GM23248 (cell line): ENCODE measurements around the gene SELL. TPM values are rescaled to one million over a fixed set of nuclear protein-coding genes. Genes with fewer than 3 reads are reported as not detected.

Experiments used
- DNase-seq: peaks from one replicate; pipeline ENCODE4 v3.0.0-alpha.2; 2015
- H2AFZ ChIP-seq: fragments of 200-600 bp; sonication (generic); 2 replicates; pipeline ENCODE4 v1.6.1; 2016; ENCODE audit warnings: antibody characterized with exemption
- H3F3A ChIP-seq: fragments of 200-600 bp; sonication (generic); 2 replicates; pipeline ENCODE4 v1.6.1; 2016; ENCODE audit warnings: mild to moderate bottlenecking, antibody characterized with exemption, mixed run types; ENCODE audit not compliant: insufficient read depth
- H3K27ac ChIP-seq: fragments of 200-600 bp; sonication (generic); 2 replicates; pipeline ENCODE4 v1.5.1; 2016; ENCODE audit warnings: mild to moderate bottlenecking
- H3K27me3 ChIP-seq: fragments of 200-600 bp; sonication (generic); replicated peaks from 2 replicates; pipeline ENCODE4 v1.6.1; 2016; ENCODE audit warnings: mild to moderate bottlenecking; ENCODE audit not compliant: insufficient read depth
- H3K36me3 ChIP-seq: fragments of 200-600 bp; sonication (generic); 2 replicates; pipeline ENCODE4 v1.6.1; 2016; ENCODE audit warnings: low read depth, mild to moderate bottlenecking
- H3K4me1 ChIP-seq: fragments of 200-600 bp; sonication (generic); 2 replicates; pipeline ENCODE4 v1.6.1; 2016; ENCODE audit warnings: mild to moderate bottlenecking; ENCODE audit not compliant: insufficient read depth
- H3K4me2 ChIP-seq: fragments of 200-600 bp; sonication (generic); one replicate; pipeline ENCODE4 v1.6.1; 2016; ENCODE audit warnings: mild to moderate bottlenecking; ENCODE audit not compliant: unreplicated experiment
- H3K4me3 ChIP-seq: fragments of 200-600 bp; sonication (generic); 2 replicates; pipeline ENCODE4 v1.5.1; 2016; ENCODE audit warnings: mild to moderate bottlenecking
- H3K79me2 ChIP-seq: fragments of 200-600 bp; sonication (generic); 2 replicates; pipeline ENCODE4 v1.6.1; 2016; ENCODE audit warnings: mild to moderate bottlenecking; ENCODE audit not compliant: insufficient read depth
- H3K9ac ChIP-seq: fragments of 200-600 bp; sonication (generic); 2 replicates; pipeline ENCODE4 v1.6.1; 2016; ENCODE audit warnings: mild to moderate bottlenecking
- H3K9me2 ChIP-seq: fragments of 200-600 bp; sonication (generic); 2 replicates; pipeline ENCODE4 v1.6.1; 2016; ENCODE audit warnings: mixed run types, mild to moderate bottlenecking, moderate library complexity; ENCODE audit not compliant: insufficient read depth
- H3K9me3 ChIP-seq: fragments of 200-600 bp; sonication (generic); one replicate; pipeline ENCODE4 v1.6.1; 2017; ENCODE audit warnings: low read depth
- H4K20me1 ChIP-seq: fragments of 200-600 bp; sonication (generic); 2 replicates; pipeline ENCODE4 v1.6.0; 2016; ENCODE audit not compliant: insufficient read depth
- EZH2 ChIP-seq: fragments of 200-600 bp; sonication (generic); IDR thresholded peaks from 2 replicates; pipeline ENCODE4 v1.6.1; 2018; ENCODE audit warnings: antibody characterized with exemption, mild to moderate bottlenecking; ENCODE audit not compliant: insufficient read depth, poor library complexity, severe bottlenecking
- EZH2phosphoT487 ChIP-seq: fragments of 200-600 bp; sonication (generic); IDR thresholded peaks from 2 replicates; pipeline ENCODE4 v1.6.1; 2018; ENCODE audit warnings: antibody characterized with exemption, moderate library complexity, mild to moderate bottlenecking, low read depth; ENCODE audit not compliant: insufficient read depth
- WGBS, 2 experiments: methylation state at CpG; one replicate each; pipeline ENCODE4 v1.1.6; 2015 to 2017; ENCODE audit warnings: low lambda C conversion rate in 2 of 2, low coverage in 1 of 2; ENCODE audit errors: missing lambda C conversion rate in 2 of 2; 5-methylcytosine and 5-hydroxymethylcytosine counted together
- in situ Hi-C: fragments of 300-500 bp; cut with MboI; formaldehyde crosslinking; loops from 2 replicates; pipeline ENCODE4 v1.15.0; 2020
- polyA plus RNA-seq: library from polyadenylated mRNA; unstranded; fragments of >200 nt; fragmentation: Nextera tagmentation; extraction: Ambion mirVana; gene quantifications from 2 replicates; pipeline ENCODE4 v1.2.1, GENCODE V29; 2016
- total RNA-seq: library from RNA; depleted of rRNA; stranded (reverse); fragments of >200 nt; shearing (Covaris generic); gene quantifications from 2 replicates; pipeline ENCODE4 v1.2.3, GENCODE V29; 2014

SELL gene
- total and polyA plus RNA-seq, 2 experiments from 2014 or later, result not detected

GRCh38 chr1:169653873-169654272, 57.5 kb downstream of the SELL start:
- Histone ChIP-seq H3K4me1 (no peaks in the 10 kb centered on the region), H3K27ac (no peak overlapping the region), H4K20me1 (no peaks in the 10 kb centered on the region), H3K9me3 (no peaks in the 10 kb centered on the region), H3K36me3 (no peaks in the 10 kb centered on the region), H2AFZ (no peak overlapping the region), H3K4me3 (no peak overlapping the region), H3K4me2 (no peak overlapping the region), H3F3A (no peaks in the 10 kb centered on the region), H3K9me2 (no peaks in the 10 kb centered on the region), H3K9ac (no peak overlapping the region), H3K79me2 (no peaks in the 10 kb centered on the region), H3K27me3 (no peaks in the 10 kb centered on the region)
- TF ChIP-seq EZH2, result no peak
- no peak for TF ChIP-seq EZH2phosphoT487
- in situ Hi-C loops, result no loop called here
- 70 to 79% methylated on average over 2 of the region's 2 CpGs for WGBS, 2 experiments
- DNase-seq, result no peak

DNA sequence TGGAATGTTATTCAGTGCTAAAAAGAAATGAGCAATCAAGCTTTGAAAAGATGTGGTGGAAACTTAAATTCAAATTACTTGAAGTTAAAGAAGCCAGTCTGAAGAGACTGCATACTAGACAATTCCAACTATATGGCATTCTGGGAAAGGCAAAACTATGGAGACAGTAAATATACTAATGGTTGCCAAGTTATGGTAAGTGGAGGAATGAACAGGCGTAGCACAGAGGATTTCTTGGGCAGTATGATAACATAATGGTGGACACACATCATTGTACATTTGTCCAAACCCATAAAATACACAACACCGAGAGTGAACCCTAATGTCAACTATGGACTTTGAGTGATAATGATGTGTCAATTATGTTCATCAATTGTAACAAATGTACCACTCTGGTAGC, 60.4 kb downstream of the SELL start:
- 46 to 59% methylated on average over 2 of the region's 2 CpGs for WGBS, 2 experiments
- Histone ChIP-seq H3K4me3 (no peak overlapping the region), H2AFZ (no peak overlapping the region), H3K9me2 (no peaks in the 10 kb centered on the region), H3K27ac (no peak overlapping the region), H3K4me1 (no peaks in the 10 kb centered on the region), H3K9ac (no peak overlapping the region), H3K9me3 (no peaks in the 10 kb centered on the region), H3K79me2 (no peaks in the 10 kb centered on the region), H3K4me2 (no peak overlapping the region), H4K20me1 (no peaks in the 10 kb centered on the region), H3K27me3 (no peaks in the 10 kb centered on the region), H3K36me3 (no peaks in the 10 kb centered on the region), H3F3A (no peaks in the 10 kb centered on the region)
- in situ Hi-C loops, result no loop called here
- no peak for DNase-seq
- TF ChIP-seq EZH2phosphoT487 (no peak), EZH2 (no peak)

- H3K4me2 ChIP-seq, result no peak overlapping the region
- H4K20me1 ChIP-seq, result no peaks in the 10 kb centered on the region
- H3K79me2 ChIP-seq, result no peaks in the 10 kb centered on the region
- H3K4me1 ChIP-seq, result no peaks in the 10 kb centered on the region
- no peaks in the 10 kb centered on the region for H3K9me3 ChIP-seq
- H3K27me3 ChIP-seq, result no peaks in the 10 kb centered on the region
- no peaks in the 10 kb centered on the region for H3K36me3 ChIP-seq
- 45 to 46% methylated on average over 4 of the region's 4 CpGs for WGBS, 2 experiments
- no peak overlapping the region for H2AFZ ChIP-seq
- in situ Hi-C loops, result no loop called here
- H3F3A ChIP-seq, result no peaks in the 10 kb centered on the region
- DNase-seq, result no peak
- no peak overlapping the region for H3K9ac ChIP-seq
- H3K9me2 ChIP-seq, result no peaks in the 10 kb centered on the region
- H3K4me3 ChIP-seq, result no peak overlapping the region
- TF ChIP-seq EZH2 (no peak), EZH2phosphoT487 (no peak)
- no peak overlapping the region for H3K27ac ChIP-seq
Observed at GRCh38 chr1:169650551-169650950, 60.9 kb downstream of the SELL start.

- H3K27me3 ChIP-seq, result no peaks in the 10 kb centered on the region
- in situ Hi-C loops, result no loop called here
- no peak for DNase-seq
- H3K4me3 ChIP-seq, result no peak overlapping the region
- no peaks in the 10 kb centered on the region for H3K4me1 ChIP-seq
- H3K9ac ChIP-seq, result no peak overlapping the region
- no peaks in the 10 kb centered on the region for H3K36me3 ChIP-seq
- no peaks in the 10 kb centered on the region for H3K79me2 ChIP-seq
- no peaks in the 10 kb centered on the region for H3K9me3 ChIP-seq
- no peak overlapping the region for H2AFZ ChIP-seq
- TF ChIP-seq EZH2 (no peak), EZH2phosphoT487 (no peak)
- no peak overlapping the region for H3K4me2 ChIP-seq
- no peak overlapping the region for H3K27ac ChIP-seq
- H4K20me1 ChIP-seq, result no peaks in the 10 kb centered on the region
- WGBS, 2 experiments, result 12 to 17% methylated on average over 1 of the region's 1 CpG
- no peaks in the 10 kb centered on the region for H3K9me2 ChIP-seq
- H3F3A ChIP-seq, result no peaks in the 10 kb centered on the region
Observed at GRCh38 chr1:169648709-169649108, 62.7 kb downstream of the SELL start.

DNA sequence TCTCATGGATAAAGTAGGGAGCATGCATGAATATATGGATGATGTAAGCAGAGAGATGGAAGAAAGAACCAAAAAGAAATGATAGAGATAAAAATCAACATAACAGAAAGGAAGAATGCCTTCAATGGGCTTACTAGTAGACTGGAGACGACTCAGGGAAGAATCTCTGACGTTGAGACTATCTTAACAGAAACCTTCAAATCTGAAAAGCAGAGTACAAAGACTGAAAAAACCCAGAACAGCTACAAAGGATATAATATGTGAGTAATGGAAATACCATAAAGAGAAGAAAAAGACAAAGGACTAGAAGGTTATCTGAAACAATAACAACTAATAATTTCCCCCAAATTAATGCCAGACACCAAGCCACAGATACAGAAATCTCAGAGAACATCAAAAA, 63.2 kb downstream of the SELL start:
- no peaks in the 10 kb centered on the region for H3K27me3 ChIP-seq
- no peak for TF ChIP-seq EZH2phosphoT487
- no peak for TF ChIP-seq EZH2
- no peaks in the 10 kb centered on the region for H3K9me3 ChIP-seq
- no peak for DNase-seq
- H3K4me1 ChIP-seq, result no peaks in the 10 kb centered on the region
- H3K9ac ChIP-seq, result no peak overlapping the region
- 0 to 9% methylated on average over 2 of the region's 2 CpGs for WGBS, 2 experiments
- no peaks in the 10 kb centered on the region for H4K20me1 ChIP-seq
- no peaks in the 10 kb centered on the region for H3K79me2 ChIP-seq
- H3K4me3 ChIP-seq, result no peak overlapping the region
- in situ Hi-C loops, result no loop called here
- no peak overlapping the region for H3K27ac ChIP-seq
- H3K9me2 ChIP-seq, result no peaks in the 10 kb centered on the region
- no peak overlapping the region for H2AFZ ChIP-seq
- H3F3A ChIP-seq, result no peaks in the 10 kb centered on the region
- H3K36me3 ChIP-seq, result no peaks in the 10 kb centered on the region
- no peak overlapping the region for H3K4me2 ChIP-seq
